OCI-LY7 (cell line): Measurements from ENCODE around the gene PCDHGA4. TPM values are rescaled to one million over a fixed set of nuclear protein-coding genes. Genes with fewer than 3 reads are reported as not detected.

Source experiments
- BruUV-seq: library from RNA; stranded (reverse); fragments of 400-500 nt; replicated peaks from 2 replicates; lab custom pipeline; 2021; lab: Mats Ljungman, UMichigan
- CTCF ChIA-PET: fragments of 300-600 bp; sonication (Branson Sonifier 250); formaldehyde crosslinking; loops from one replicate; lab custom pipeline; 2022; ENCODE audit warnings: antibody characterized with exemption; ENCODE audit not compliant: unreplicated experiment; lab: Charles Lee
- POLR2A ChIA-PET: fragments of 300-600 bp; sonication (Branson Sonifier 250); formaldehyde crosslinking; loops from one replicate; lab custom pipeline; 2022; ENCODE audit warnings: antibody characterized with exemption; lab: Charles Lee
- DNase-seq: peaks from one replicate; pipeline ENCODE4 v3.0.0-alpha.2; 2015; ENCODE audit warnings: low spot score
- H2AFZ ChIP-seq: fragments of 200-600 bp; sonication (generic), shearing (Covaris generic); 2 replicates; pipeline ENCODE4 v1.6.1; 2014; ENCODE audit warnings: mild to moderate bottlenecking, antibody characterized with exemption, low read length, moderate library complexity
- H3K27ac ChIP-seq: fragments of 200-600 bp; sonication (generic); 2 replicates; pipeline ENCODE4 v1.5.1; 2014; ENCODE audit warnings: mixed run types, low read depth, mild to moderate bottlenecking, moderate library complexity, low read length, inconsistent platforms; ENCODE audit not compliant: poor library complexity, severe bottlenecking
- H3K36me3 ChIP-seq: fragments of 200-600 bp; sonication (generic); 2 replicates; pipeline ENCODE4 v1.6.1; 2014; ENCODE audit warnings: mild to moderate bottlenecking, antibody characterized with exemption, low read length, moderate library complexity, mixed read lengths; ENCODE audit not compliant: insufficient read depth
- H3K4me1 ChIP-seq: fragments of 200-600 bp; sonication (generic); 2 replicates; pipeline ENCODE4 v1.5.1; 2014; ENCODE audit warnings: mild to moderate bottlenecking, low read length; ENCODE audit not compliant: insufficient read depth, poor library complexity, severe bottlenecking
- H3K4me2 ChIP-seq: fragments of 200-600 bp; sonication (generic); 2 replicates; pipeline ENCODE4 v1.6.1; 2014; ENCODE audit warnings: mild to moderate bottlenecking, low read length
- H3K4me3 ChIP-seq: fragments of 200-600 bp; sonication (generic); 2 replicates; pipeline ENCODE4 v1.5.1; 2014; ENCODE audit warnings: mild to moderate bottlenecking, low read depth, low read length; ENCODE audit not compliant: poor library complexity, severe bottlenecking
- H3K79me2 ChIP-seq: fragments of 200-600 bp; sonication (generic); 2 replicates; pipeline ENCODE4 v1.6.1; 2016; ENCODE audit warnings: low read depth, mild to moderate bottlenecking, low read length, moderate library complexity, mixed read lengths; ENCODE audit not compliant: insufficient read depth
- H3K9me2 ChIP-seq: fragments of 200-600 bp; sonication (generic); 2 replicates; pipeline ENCODE4 v1.6.1; 2016; ENCODE audit warnings: mild to moderate bottlenecking, low read length, mixed read lengths; ENCODE audit not compliant: insufficient read depth
- H3K9me3 ChIP-seq: fragments of 200-600 bp; sonication (generic); 2 replicates; pipeline ENCODE4 v1.6.1; 2014; ENCODE audit warnings: mild to moderate bottlenecking, mixed run types, low read length, mixed read lengths
- H4K20me1 ChIP-seq: fragments of 200-600 bp; sonication (generic); 2 replicates; pipeline ENCODE4 v1.6.1; 2014; ENCODE audit warnings: mild to moderate bottlenecking, antibody characterized with exemption, low read length, moderate library complexity, mixed read lengths; ENCODE audit not compliant: insufficient read depth
- CTCF ChIP-seq: fragments of 200-600 bp; sonication (generic); conservative IDR thresholded peaks from 2 replicates; pipeline ENCODE4 v1.5.1; 2014; ENCODE audit warnings: mild to moderate bottlenecking, antibody characterized with exemption, low read length, moderate library complexity, mixed read lengths
- EZH2phosphoT487 ChIP-seq: fragments of 200-600 bp; sonication (generic); IDR thresholded peaks from 2 replicates; pipeline ENCODE4 v1.6.1; 2018; ENCODE audit warnings: low read depth, borderline replicate concordance, mild to moderate bottlenecking, mixed run types, antibody characterized with exemption, low read length, moderate library complexity, mixed read lengths
- intact Hi-C: fragments of 100-400 bp; cut with micrococcal nuclease; formaldehyde crosslinking; loops from one replicate; pipeline ENCODE4 v1.10.0; 2022; ENCODE audit not compliant: unreplicated experiment
- total RNA-seq, 2 experiments: library from RNA; depleted of rRNA in 1 of 2; stranded (reverse); fragments of >200 nt in 1 of 2; shearing (Covaris generic) in 1 of 2; gene quantifications; 2 replicates each; pipeline ENCODE4 v1.2.3, GENCODE V29; 2014 to 2022

The PCDHGA4 gene
- total RNA-seq, 2 experiments from 2014 or later: 1.9 to 3.5 TPM

- CTCF ChIA-PET: interaction anchor here (0.6 kb wide), 1 partner anchor 138 kb away, joined by 3 read pairs; no protein-coding TSS in a partner anchor
- intact Hi-C loops: no loop called here
- Histone ChIP-seq H4K20me1 (no peaks in the 10 kb centered on the region), H3K36me3 (no peaks in the 10 kb centered on the region), H3K4me2 (peak overlapping the region; percentile 31; the same call in 1 of the 2 replicates), H3K4me3 (no peak overlapping the region), H3K9me2 (no peaks in the 10 kb centered on the region), H3K27ac (no peak overlapping the region), H3K79me2 (peaks cover 8% of the 10 kb centered on the region; the same call in 1 of the 2 replicates), H3K4me1 (peaks cover 7% of the 10 kb centered on the region), H2AFZ (no peak overlapping the region), H3K9me3 (no peaks in the 10 kb centered on the region)
- BruUV-seq: no TSS peak
- no peak for TF ChIP-seq EZH2phosphoT487
- DNase-seq: no peak
- POLR2A ChIA-PET: interaction anchor here (0.5 to 0.7 kb wide), 2 partner anchors 63 to 969 kb away, joined by 3 to 4 read pairs; no protein-coding TSS in a partner anchor
Observed at GRCh38 chr5:141388661-141389060, 33.8 kb downstream of the PCDHGA4 start.

- peaks cover 8% of the 10 kb centered on the region; the same call in 1 of the 2 replicates for H3K79me2 ChIP-seq
- TF ChIP-seq CTCF (no peak), EZH2phosphoT487 (no peak)
- H3K4me3 ChIP-seq: no peak overlapping the region
- no peaks in the 10 kb centered on the region for H4K20me1 ChIP-seq
- ChIA-PET POLR2A (no interaction called here), CTCF (interaction anchor here (0.6 to 1.3 kb wide), 3 partner anchors 70 to 169 kb away, joined by 3 to 5 read pairs (median 3); partner anchors contain the start of gene TAF7)
- no peak overlapping the region for H3K27ac ChIP-seq
- no peaks in the 10 kb centered on the region for H3K9me3 ChIP-seq
- H3K4me1 ChIP-seq: peaks cover 7% of the 10 kb centered on the region
- H3K9me2 ChIP-seq: no peaks in the 10 kb centered on the region
- DNase-seq: no peak
- no TSS peak for BruUV-seq
- intact Hi-C loops: no loop called here
- H2AFZ ChIP-seq: no peak overlapping the region
- no peak overlapping the region for H3K4me2 ChIP-seq
- H3K36me3 ChIP-seq: no peaks in the 10 kb centered on the region
Observed at GRCh38 chr5:141389153-141390042, 34.6 kb downstream of the PCDHGA4 start.

GRCh38 chr5:141392429-141393198 is 37.8 kb downstream of the PCDHGA4 start, which contains the start of gene PCDHGA8:
Gene PCDHGA8, plus strand, starts transcription at chr5:141392633. Its CDS starts 181 bp downstream, at chr5:141392814.
- H3K4me3 ChIP-seq: peak within 1 kb of the TSS; percentile 25
- CTCF ChIA-PET: no interaction called here
- H3K4me2 ChIP-seq: peak within 1 kb of the TSS; percentile 40
- H3K27ac ChIP-seq: no peak within 1 kb of the TSS
- peaks cover 7% of the 10 kb centered on the region for H3K4me1 ChIP-seq
- POLR2A ChIA-PET: interaction anchor here (1.4 kb wide), 1 partner anchor 12 kb away, joined by 3 read pairs; no protein-coding TSS in a partner anchor
- H3K9me2 ChIP-seq: no peaks in the 10 kb centered on the region
- TF ChIP-seq EZH2phosphoT487 (no peak), CTCF (peak; percentile 84)
- H3K9me3 ChIP-seq: no peaks in the 10 kb centered on the region
- DNase-seq: peak; percentile 41
- no TSS peak for BruUV-seq
- intact Hi-C loops: no loop called here
- no peaks in the 10 kb centered on the region for H3K36me3 ChIP-seq
- no peak within 1 kb of the TSS for H2AFZ ChIP-seq
- no peaks in the 10 kb centered on the region for H4K20me1 ChIP-seq
- H3K79me2 ChIP-seq: peaks cover 8% of the 10 kb centered on the region; the same call in 1 of the 2 replicates
